T-helper 2 cell treated with Interferon-gamma antibody and Interleukin-4, amounts not matched to agents 5 μg/mL and 100 μg/mL, for 36 hours (primary cell): Measurements from ENCODE around the gene LRRN1.
"Not testable (repeated sequence)": the region's sequence is repeated elsewhere in the genome, so short reads cannot be mapped to it uniquely, and the experiment has no call there.

Source experiments
- DNase-seq: peaks from one replicate; pipeline ENCODE4 v3.0.0; 2021; ENCODE audit warnings: low spot score
- H3K27ac Mint-ChIP-seq: one replicate; pipeline ENCODE4 v1.8.0; 2021; ENCODE audit warnings: mild to moderate bottlenecking, mixed read lengths
- H3K27me3 Mint-ChIP-seq: one replicate; pipeline ENCODE4 v1.8.0; 2021; ENCODE audit warnings: low read depth, mixed read lengths
- H3K36me3 Mint-ChIP-seq: one replicate; pipeline ENCODE4 v1.8.0; 2021; ENCODE audit warnings: low read depth, mixed read lengths
- H3K4me1 Mint-ChIP-seq: one replicate; pipeline ENCODE4 v1.8.0; 2021; ENCODE audit warnings: low read depth, mixed read lengths
- H3K4me3 Mint-ChIP-seq: one replicate; pipeline ENCODE4 v1.8.0; 2022; ENCODE audit warnings: mild to moderate bottlenecking, moderate library complexity, mixed read lengths
- H3K9me3 Mint-ChIP-seq: one replicate; pipeline ENCODE4 v1.8.0; 2021; ENCODE audit warnings: mixed read lengths

The LRRN1 gene

GRCh38 chr3:3887311-3887710 is 88.1 kb downstream of the LRRN1 start:
- DNase-seq, H3K4me1 Mint-ChIP-seq, H3K4me3 Mint-ChIP-seq: not testable (repeated sequence)

GRCh38 chr3:3893590-3893989 is 94.4 kb downstream of the LRRN1 start:
- no peak overlapping the region for H3K4me3 Mint-ChIP-seq
- H3K4me1 Mint-ChIP-seq: no peaks in the 10 kb centered on the region
- DNase-seq: no peak
- H3K36me3 Mint-ChIP-seq: no peaks in the 10 kb centered on the region
- H3K27me3 Mint-ChIP-seq: no peaks in the 10 kb centered on the region
- H3K9me3 Mint-ChIP-seq: peaks cover 3% of the 10 kb centered on the region
- no peak overlapping the region for H3K27ac Mint-ChIP-seq

More at GRCh38 chr3:3887311-3887710, 88.1 kb downstream of the LRRN1 start:
- H3K27ac Mint-ChIP-seq, H3K36me3 Mint-ChIP-seq, H3K27me3 Mint-ChIP-seq: not testable (repeated sequence)
- peaks cover 13% of the 10 kb centered on the region for H3K9me3 Mint-ChIP-seq
